ENCODE results near the gene ADIPOQ.
"Not testable (repeated sequence)": the region's sequence is repeated elsewhere in the genome, so short reads cannot be mapped to it uniquely, and the experiment has no call there.

The ADIPOQ gene

GRCh38 chr3:186806089-186807055 lies 36.1 kb upstream of the ADIPOQ start, which contains the start of gene RFC4:
Gene RFC4 (minus strand): TSS chr3:186806482. CDS start chr3:186804713, 1,769 bp downstream.
- peak within 1 kb of the TSS; percentile 100 for H2AFZ ChIP-seq
- H3K4me2 ChIP-seq (ENCODE audit: low read length), result peak within 1 kb of the TSS; percentile 79
- H3K79me2 ChIP-seq, result peaks cover 5% of the 10 kb centered on the region
- no peak for TF ChIP-seq CTCF (IDR thresholded peaks at IDR 0.05)
- H3K9ac ChIP-seq, result peak within 1 kb of the TSS; percentile 57
- peak within 1 kb of the TSS; percentile 93 for H3K4me3 ChIP-seq (ENCODE audit: low read depth, low read length)
- H3K4me1 ChIP-seq, result no peaks in the 10 kb centered on the region
- H3K27ac ChIP-seq, result peak within 1 kb of the TSS; percentile 94
- no peaks in the 10 kb centered on the region for H3K36me3 ChIP-seq (ENCODE audit: control insufficient read depth, insufficient read depth, low read length)
- H3K27me3 ChIP-seq (ENCODE audit: control insufficient read depth, insufficient read depth, low read length), result no peaks in the 10 kb centered on the region
- H3K9me3 ChIP-seq (ENCODE audit: control insufficient read depth, low read length), result no peaks in the 10 kb centered on the region

DNA sequence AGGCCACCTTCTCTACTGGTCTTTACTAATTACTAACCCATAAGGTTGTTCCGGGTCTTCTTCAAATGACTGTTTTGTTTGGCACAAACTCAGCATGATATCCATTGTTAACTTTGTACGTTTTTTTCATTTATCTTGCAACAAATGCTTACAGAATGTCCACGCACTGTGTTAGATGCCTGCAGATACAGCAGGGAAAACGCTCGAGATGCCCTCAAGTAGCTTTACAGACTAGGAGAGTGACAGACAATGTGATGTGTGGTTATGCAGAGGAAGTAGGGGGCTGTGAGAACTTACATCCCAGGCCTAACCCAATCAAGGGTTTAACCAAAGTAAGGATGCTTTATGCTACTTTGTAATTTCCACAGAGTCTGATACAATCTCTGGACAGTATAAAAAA lies 35.3 kb upstream of the ADIPOQ start:
- Histone ChIP-seq H3K4me3 (ENCODE audit: low read depth, low read length) (peak overlapping the region; percentile 93), H3K79me2 (peaks cover 5% of the 10 kb centered on the region), H3K4me1 (no peaks in the 10 kb centered on the region), H3K36me3 (ENCODE audit: control insufficient read depth, insufficient read depth, low read length) (no peaks in the 10 kb centered on the region), H3K9me3 (ENCODE audit: control insufficient read depth, low read length) (no peaks in the 10 kb centered on the region), H3K4me2 (ENCODE audit: low read length) (peak overlapping the region; percentile 79), H3K9ac (no peak overlapping the region), H3K27me3 (ENCODE audit: control insufficient read depth, insufficient read depth, low read length) (no peaks in the 10 kb centered on the region), H3K27ac (peak overlapping the region; percentile 94), H2AFZ (peak overlapping the region; percentile 100)
- no peak for TF ChIP-seq CTCF (IDR thresholded peaks at IDR 0.05)

DNA sequence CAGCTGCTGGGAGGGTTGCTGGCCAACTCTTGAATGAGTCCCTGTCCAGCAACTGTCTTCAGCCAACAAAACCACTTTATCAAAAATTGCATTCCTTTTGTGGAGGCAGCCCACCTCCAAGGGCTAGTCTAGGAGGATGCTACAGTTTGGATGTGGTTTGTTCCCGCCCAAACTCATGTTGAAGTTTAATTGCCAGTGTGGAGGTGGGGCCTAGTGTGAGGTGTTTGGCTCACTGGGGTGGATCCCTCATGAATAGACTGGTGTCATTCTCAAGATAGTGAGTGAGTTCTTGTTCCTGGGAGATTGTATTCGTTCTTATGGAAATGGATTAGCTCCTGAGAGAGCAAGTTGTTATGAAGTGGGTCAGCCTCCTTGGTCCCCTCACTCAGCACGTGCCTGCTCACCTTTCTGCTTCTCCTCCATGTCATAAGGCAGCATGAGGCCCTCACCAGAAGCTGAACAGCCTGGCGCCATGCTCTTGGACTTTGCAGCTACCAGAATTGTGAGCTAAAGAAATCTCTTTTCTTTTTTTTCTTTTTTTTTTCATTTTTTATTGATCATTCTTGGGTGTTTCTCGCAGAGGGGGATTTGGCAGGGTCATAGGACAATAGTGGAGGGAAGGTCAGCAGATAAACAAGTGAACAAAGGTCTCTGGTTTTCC lies 32.0 kb upstream of the ADIPOQ start:
- no peak overlapping the region for H3K27ac ChIP-seq
- H3K9me3 ChIP-seq (ENCODE audit: control insufficient read depth, low read length), result no peaks in the 10 kb centered on the region
- no peaks in the 10 kb centered on the region for H3K36me3 ChIP-seq (ENCODE audit: control insufficient read depth, insufficient read depth, low read length)
- H3K9ac ChIP-seq, result no peak overlapping the region
- H3K27me3 ChIP-seq (ENCODE audit: control insufficient read depth, insufficient read depth, low read length), result no peaks in the 10 kb centered on the region
- H3K4me3 ChIP-seq (ENCODE audit: low read depth, low read length), result no peak overlapping the region
- H3K79me2 ChIP-seq, result peaks cover 3% of the 10 kb centered on the region
- no peak overlapping the region for H2AFZ ChIP-seq
- TF ChIP-seq CTCF (IDR thresholded peaks at IDR 0.05), result no peak
- no peak overlapping the region for H3K4me2 ChIP-seq (ENCODE audit: low read length)
- H3K4me1 ChIP-seq, result no peaks in the 10 kb centered on the region

- not testable (repeated sequence) for H3K4me2 ChIP-seq (ENCODE audit: low read length); H2AFZ ChIP-seq; H3K36me3 ChIP-seq (ENCODE audit: control insufficient read depth, insufficient read depth, low read length); H3K27ac ChIP-seq; H3K9me3 ChIP-seq (ENCODE audit: control insufficient read depth, low read length); H3K4me1 ChIP-seq; H3K79me2 ChIP-seq; H3K27me3 ChIP-seq (ENCODE audit: control insufficient read depth, insufficient read depth, low read length); H3K4me3 ChIP-seq (ENCODE audit: low read depth, low read length); H3K9ac ChIP-seq
Measured at GRCh38 chr3:186811313-186811712, 31.2 kb upstream of the ADIPOQ start.

DNA sequence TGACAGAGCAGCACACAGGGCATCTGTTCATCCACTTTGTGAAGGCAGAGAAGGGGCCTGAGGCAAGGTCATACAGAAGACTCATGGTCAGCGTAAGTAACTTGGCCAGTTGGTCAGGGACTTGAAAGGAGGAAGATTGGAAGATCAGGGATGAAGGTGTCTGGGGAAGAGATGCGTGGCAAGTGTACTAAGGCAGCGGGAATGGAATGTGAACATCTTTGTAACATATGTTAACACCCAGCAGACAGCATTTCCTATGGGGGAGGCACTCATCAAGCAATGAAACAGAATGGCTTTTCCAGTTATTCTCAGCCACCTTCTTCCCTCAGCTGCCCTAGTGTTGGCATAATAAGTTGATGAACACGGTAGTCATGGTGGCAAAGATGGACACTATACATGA lies 28.4 kb upstream of the ADIPOQ start:
- no peaks in the 10 kb centered on the region for H3K79me2 ChIP-seq
- no peaks in the 10 kb centered on the region for H3K9me3 ChIP-seq (ENCODE audit: control insufficient read depth, low read length)
- no peak overlapping the region for H3K4me2 ChIP-seq (ENCODE audit: low read length)
- TF ChIP-seq CTCF (IDR thresholded peaks at IDR 0.05), result no peak
- no peaks in the 10 kb centered on the region for H3K27me3 ChIP-seq (ENCODE audit: control insufficient read depth, insufficient read depth, low read length)
- no peak overlapping the region for H3K9ac ChIP-seq
- no peak overlapping the region for H2AFZ ChIP-seq
- no peak overlapping the region for H3K4me3 ChIP-seq (ENCODE audit: low read depth, low read length)
- no peaks in the 10 kb centered on the region for H3K36me3 ChIP-seq (ENCODE audit: control insufficient read depth, insufficient read depth, low read length)
- H3K27ac ChIP-seq, result no peak overlapping the region
- H3K4me1 ChIP-seq, result no peaks in the 10 kb centered on the region
